ENCODE measurements around the gene PSTPIP1. TPM values are rescaled to one million over a fixed set of nuclear protein-coding genes. Genes with fewer than 3 reads are reported as not detected.

Gene PSTPIP1
- total and polyA plus RNA-seq, 2 experiments from 2014 or later = not detected

GRCh38 chr15:77014132-77015081 is 19.5 kb downstream of the PSTPIP1 start:
- no peak for DNase-seq (ENCODE audit: low spot score)
- H3K36me3 ChIP-seq (replicated peaks; ENCODE audit: insufficient read depth, low read depth) = no peaks in the 10 kb centered on the region
- no peak overlapping the region for H3K4me2 ChIP-seq
- H3K27me3 ChIP-seq = no peaks in the 10 kb centered on the region
- H3K27ac ChIP-seq = no peak overlapping the region
- no peaks in the 10 kb centered on the region for H3K4me1 ChIP-seq (ENCODE audit: insufficient read depth)
- H3K9me3 ChIP-seq (ENCODE audit: low read depth) = no peaks in the 10 kb centered on the region
- TF ChIP-seq CTCF (IDR thresholded peaks at IDR 0.05; ENCODE audit: poor library complexity) (no peak), EZH2phosphoT487 (IDR thresholded peaks at IDR 0.05; ENCODE audit: low read depth, severe bottlenecking, unreplicated experiment) (no peak), EZH2 (IDR thresholded peaks at IDR 0.05; ENCODE audit: borderline replicate concordance) (no peak)
- H3K9me2 ChIP-seq (replicated peaks; ENCODE audit: insufficient read depth) = no peaks in the 10 kb centered on the region
- no peak overlapping the region for H2AFZ ChIP-seq
- 88% methylated on average over 23 of the region's 23 CpGs for WGBS (ENCODE audit: low lambda C conversion rate, missing lambda C conversion rate)
- H4K20me1 ChIP-seq (ENCODE audit: insufficient read depth, poor library complexity, severe bottlenecking) = no peaks in the 10 kb centered on the region
- no peak overlapping the region for H3K4me3 ChIP-seq
- no peaks in the 10 kb centered on the region for H3K79me2 ChIP-seq

GRCh38 chr15:77015646-77016320 is 20.9 kb downstream of the PSTPIP1 start:
- H3K36me3 ChIP-seq (replicated peaks; ENCODE audit: insufficient read depth, low read depth) = no peaks in the 10 kb centered on the region
- H4K20me1 ChIP-seq (ENCODE audit: insufficient read depth, poor library complexity, severe bottlenecking) = no peaks in the 10 kb centered on the region
- H3K4me3 ChIP-seq = no peak overlapping the region
- H3K27ac ChIP-seq = no peak overlapping the region
- H3K27me3 ChIP-seq = no peaks in the 10 kb centered on the region
- H3K4me1 ChIP-seq (ENCODE audit: insufficient read depth) = no peaks in the 10 kb centered on the region
- no peaks in the 10 kb centered on the region for H3K9me3 ChIP-seq (ENCODE audit: low read depth)
- no peak overlapping the region for H3K4me2 ChIP-seq
- no peak overlapping the region for H2AFZ ChIP-seq
- TF ChIP-seq EZH2phosphoT487 (IDR thresholded peaks at IDR 0.05; ENCODE audit: low read depth, severe bottlenecking, unreplicated experiment) = no peak
- TF ChIP-seq EZH2 (IDR thresholded peaks at IDR 0.05; ENCODE audit: borderline replicate concordance) = no peak
- TF ChIP-seq CTCF (IDR thresholded peaks at IDR 0.05; ENCODE audit: poor library complexity) = no peak
- WGBS (ENCODE audit: low lambda C conversion rate, missing lambda C conversion rate) = 76% methylated on average over 16 of the region's 21 CpGs
- no peaks in the 10 kb centered on the region for H3K79me2 ChIP-seq
- H3K9me2 ChIP-seq (replicated peaks; ENCODE audit: insufficient read depth) = no peaks in the 10 kb centered on the region
- no peak for DNase-seq (ENCODE audit: low spot score)

GRCh38 chr15:77016321-77016695 is 21.4 kb downstream of the PSTPIP1 start:
- Histone ChIP-seq H3K4me2 (no peak overlapping the region), H2AFZ (no peak overlapping the region), H3K4me1 (ENCODE audit: insufficient read depth) (no peaks in the 10 kb centered on the region)

More at GRCh38 chr15:77016321-77016695, 21.4 kb downstream of the PSTPIP1 start:
- Histone ChIP-seq H4K20me1 (ENCODE audit: insufficient read depth, poor library complexity, severe bottlenecking) (no peaks in the 10 kb centered on the region), H3K36me3 (replicated peaks; ENCODE audit: insufficient read depth, low read depth) (no peaks in the 10 kb centered on the region), H3K79me2 (no peaks in the 10 kb centered on the region), H3K9me2 (replicated peaks; ENCODE audit: insufficient read depth) (no peaks in the 10 kb centered on the region), H3K27me3 (no peaks in the 10 kb centered on the region), H3K27ac (no peak overlapping the region), H3K9me3 (ENCODE audit: low read depth) (no peaks in the 10 kb centered on the region), H3K4me3 (no peak overlapping the region)
- no peak for DNase-seq (ENCODE audit: low spot score)
- TF ChIP-seq EZH2phosphoT487 (IDR thresholded peaks at IDR 0.05; ENCODE audit: low read depth, severe bottlenecking, unreplicated experiment) (no peak), CTCF (IDR thresholded peaks at IDR 0.05; ENCODE audit: poor library complexity) (no peak), EZH2 (IDR thresholded peaks at IDR 0.05; ENCODE audit: borderline replicate concordance) (no peak)
- whole genome bisulfite sequencing (ENCODE audit: low lambda C conversion rate, missing lambda C conversion rate) = 97% methylated on average over 3 of the region's 3 CpGs
